Stimulated activated CD4-positive, alpha-beta T cell treated with anti-CD3 and anti-CD28 coated beads, Interleukin-2, amount 100 ng/mL, for 48 hours (primary cell): ENCODE data around the gene FRRS1L.
A peak's percentile ranks its signal among the peaks of the same experiment; 100 is the strongest.
"Not testable (repeated sequence)": the region's sequence is repeated elsewhere in the genome, so short reads cannot be mapped to it uniquely, and the experiment has no call there.

Experiments
- DNase-seq, 2 donors: peaks; one replicate each; pipeline ENCODE4 v3.0.0-alpha.2; 2020

The FRRS1L gene

GRCh38 chr9:109126671-109127070, 40.4 kb downstream of the FRRS1L start:
- not testable (repeated sequence) for DNase-seq

DNA sequence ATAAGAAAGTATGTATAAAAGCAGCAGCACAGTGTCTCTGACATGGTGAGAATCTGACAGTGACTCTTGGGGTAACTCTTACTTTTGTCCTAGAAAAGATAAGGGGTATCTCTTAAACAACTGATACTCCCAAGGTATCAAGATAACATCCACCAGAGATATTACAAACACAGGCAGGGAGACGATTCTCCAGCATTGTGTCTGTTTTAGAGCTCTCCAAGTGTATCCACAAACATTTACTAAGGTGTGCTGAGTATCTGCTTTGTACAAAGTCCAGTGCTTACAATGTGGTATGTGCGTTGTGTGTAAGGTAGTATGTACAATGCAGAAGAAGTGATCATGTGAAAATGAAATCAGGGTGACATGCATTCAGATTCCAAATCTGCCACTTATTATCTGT, 42.9 kb downstream of the FRRS1L start:
- DNase-seq, result no peak

DNA sequence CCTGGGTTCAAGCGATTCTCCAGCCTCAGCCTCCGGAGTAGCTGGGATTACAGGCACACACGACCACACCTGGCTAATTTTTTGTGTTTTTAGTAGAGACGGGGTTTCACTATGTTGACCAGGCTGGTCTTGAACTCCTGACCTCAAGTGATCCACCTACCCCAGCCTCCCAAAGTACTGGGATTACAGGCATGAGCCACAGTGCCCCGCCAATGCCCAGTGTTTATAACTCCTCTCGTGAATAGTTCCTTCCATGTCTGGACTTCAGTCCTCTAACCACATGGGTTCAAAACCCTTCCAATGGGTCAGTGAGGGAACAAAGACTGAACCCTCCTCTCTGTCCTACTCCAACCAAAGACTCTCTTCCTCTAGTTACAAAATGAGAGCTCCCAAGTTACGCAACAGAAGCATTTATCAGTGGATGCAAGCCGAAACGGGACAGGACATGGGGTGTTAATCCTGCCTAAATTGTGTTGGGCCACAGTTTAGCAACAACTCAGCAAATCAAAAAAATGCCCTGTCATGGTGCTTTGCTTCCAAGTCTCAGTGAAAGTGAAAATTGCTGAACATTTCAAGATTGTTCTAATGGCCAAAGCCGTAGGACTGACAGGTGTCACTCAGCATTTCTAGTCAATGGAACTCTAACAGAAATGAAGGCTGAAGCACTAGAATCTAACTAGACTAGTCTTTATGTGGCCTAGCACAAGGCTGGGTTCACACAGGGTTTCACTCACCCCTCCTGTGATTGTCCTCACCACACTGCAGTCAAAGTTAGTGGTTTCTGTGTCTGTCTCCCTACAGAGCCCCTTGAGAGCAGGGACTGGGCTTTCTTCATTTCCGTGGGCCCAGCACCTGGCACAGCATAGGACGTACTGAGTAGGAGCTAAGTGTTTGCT, 44.1 kb downstream of the FRRS1L start:
- DNase-seq, result no peak

- no peak for DNase-seq
Observed at GRCh38 chr9:109121232-109121796, 45.7 kb downstream of the FRRS1L start.

GRCh38 chr9:109120204-109120789, 46.8 kb downstream of the FRRS1L start:
- no peak for DNase-seq

GRCh38 chr9:109119439-109120203, 47.4 kb downstream of the FRRS1L start, which contains the start of gene TMEM245:
TMEM245 (minus strand) TSS chr9:109119947; CDS start chr9:109119913, 34 bp downstream.
- peak; percentile 86 to 87 for DNase-seq

GRCh38 chr9:109118808-109119438, 48.1 kb downstream of the FRRS1L start:
- no peak for DNase-seq

- peak in 1 of 2 donors; percentile 32 for DNase-seq
Observed at GRCh38 chr9:109117856-109118807, 48.9 kb downstream of the FRRS1L start.

DNA sequence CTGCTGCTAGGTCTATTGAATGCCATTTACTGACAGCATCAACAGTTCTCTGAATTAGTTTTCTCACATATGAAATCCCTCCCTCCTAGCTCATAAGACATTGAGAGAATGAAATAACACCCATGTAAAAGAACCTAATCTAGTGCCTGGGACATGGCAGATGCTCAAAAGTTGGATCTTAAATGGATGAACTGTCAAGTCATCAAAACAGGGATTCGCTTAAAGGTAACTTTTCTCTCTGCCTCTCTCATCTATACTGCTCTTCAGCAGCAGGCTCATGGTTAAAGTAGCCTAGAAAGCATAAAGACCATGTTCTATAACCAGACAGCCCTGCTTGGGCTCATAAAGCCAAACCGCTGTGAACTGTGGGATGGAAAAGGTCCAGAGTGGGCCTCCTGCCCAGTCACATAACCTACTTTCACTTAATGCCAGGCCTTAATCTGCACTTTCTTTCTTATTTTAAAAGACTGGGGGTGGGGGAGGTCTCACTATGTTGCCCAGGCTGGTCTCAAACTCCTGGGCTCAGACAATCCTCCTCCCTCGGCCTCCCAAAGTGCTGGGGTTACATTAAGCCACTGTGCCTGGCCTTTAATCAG, 51.0 kb downstream of the FRRS1L start:
- no peak for DNase-seq

DNA sequence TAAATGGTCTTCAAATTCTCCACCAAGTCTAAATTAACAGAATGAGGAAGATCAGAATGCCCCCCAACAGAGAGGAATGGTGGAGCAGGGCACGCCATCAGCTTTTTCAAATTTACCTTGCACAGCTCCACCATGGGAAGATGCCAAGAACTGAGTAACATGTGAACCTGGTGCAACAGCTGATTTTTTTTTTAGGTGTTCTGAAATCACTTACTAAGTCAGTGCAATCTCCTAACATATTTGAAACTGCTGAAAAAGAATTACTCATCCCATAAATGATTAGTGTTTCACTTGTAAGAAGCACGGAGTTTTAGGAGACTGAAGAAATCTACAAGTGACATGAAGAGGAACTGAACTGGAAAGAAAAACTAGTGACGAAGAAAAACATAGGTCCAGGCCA, 52.4 kb downstream of the FRRS1L start:
- DNase-seq, result no peak

- no peak for DNase-seq
Observed at GRCh38 chr9:109113892-109114609, 53.0 kb downstream of the FRRS1L start.

DNA sequence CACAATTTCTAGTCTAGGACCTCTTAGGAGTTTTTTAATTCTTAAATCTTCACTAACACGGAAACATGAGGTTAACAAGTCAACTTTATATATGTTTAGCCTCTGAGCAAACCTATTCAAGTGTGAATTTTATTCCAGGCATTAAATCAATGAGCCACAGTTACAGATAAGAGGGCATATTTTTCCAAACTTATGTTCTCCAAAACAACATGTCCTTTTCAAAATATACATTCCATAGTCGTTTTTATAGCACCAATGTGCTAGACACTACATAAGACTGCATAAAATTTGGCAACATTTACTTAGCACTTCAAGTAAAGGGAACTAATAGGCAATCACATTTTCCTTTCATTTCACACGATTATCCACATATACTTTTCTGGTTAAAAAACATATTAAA, 53.8 kb downstream of the FRRS1L start:
- DNase-seq, result no peak

DNA sequence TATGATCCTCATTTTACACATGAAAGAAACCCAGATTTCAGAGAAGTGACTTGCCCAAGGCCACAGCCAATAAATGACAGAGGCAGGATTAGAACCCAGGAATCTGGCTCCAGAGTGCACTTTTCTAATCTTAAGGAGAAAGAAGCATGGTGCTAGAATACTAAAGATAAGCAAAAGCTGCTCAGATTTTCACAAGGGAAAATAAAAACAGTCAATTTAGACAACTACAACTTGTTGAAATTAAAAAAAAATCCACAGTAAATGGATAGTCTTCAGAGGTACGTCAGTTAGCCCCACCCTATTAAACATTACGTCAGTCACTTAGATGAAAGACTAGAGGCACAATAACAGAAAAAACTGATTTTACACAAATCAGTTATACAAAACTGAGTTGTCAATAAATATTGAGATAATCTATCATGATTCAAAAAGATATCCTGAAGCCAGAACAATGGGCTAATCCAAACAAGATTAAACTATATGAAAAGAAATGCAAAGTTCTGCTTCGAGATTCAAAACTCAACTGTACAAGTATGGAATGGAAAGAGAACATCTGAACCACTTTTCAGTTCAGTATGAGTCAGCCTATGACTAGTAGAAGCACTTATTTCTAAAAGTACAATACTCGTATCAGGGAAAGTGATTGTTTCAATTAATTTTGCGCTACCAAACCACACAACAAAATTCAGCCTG, 56.6 kb downstream of the FRRS1L start:
- DNase-seq, result no peak

DNA sequence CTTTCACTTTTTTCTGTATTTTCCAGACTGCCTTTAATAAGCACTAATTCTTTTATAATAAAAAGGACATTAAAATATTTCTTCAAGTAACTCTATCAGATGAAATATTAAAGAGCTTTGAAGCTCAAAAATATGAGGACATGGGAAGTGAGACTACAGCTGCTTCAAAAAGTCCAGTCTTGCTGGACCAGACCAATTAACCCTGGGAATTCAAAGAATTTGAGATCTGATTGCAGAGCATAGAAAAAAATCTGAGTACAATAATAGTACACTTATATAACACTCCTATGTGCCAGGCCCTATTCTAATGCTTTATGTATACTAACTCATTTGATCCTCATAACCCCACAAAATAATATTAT, 57.1 kb downstream of the FRRS1L start:
- DNase-seq, result no peak

DNA sequence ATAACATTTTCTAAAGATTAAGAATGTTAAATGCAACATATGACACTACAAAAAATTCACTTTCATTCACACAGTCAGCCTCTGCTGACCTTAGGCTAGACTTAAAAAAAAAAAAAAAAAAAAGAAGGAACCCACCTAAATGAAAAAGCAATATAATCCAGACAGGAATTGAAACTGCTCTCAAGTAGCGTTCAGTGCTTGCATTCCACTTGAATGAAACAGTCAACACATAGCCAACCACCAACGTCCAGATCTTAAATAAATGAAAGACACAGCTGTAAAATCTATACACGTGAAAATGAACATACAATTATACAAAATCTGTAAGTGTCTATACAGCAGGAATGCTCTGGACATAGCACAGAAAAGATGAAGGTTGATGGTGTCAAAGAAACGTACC, 58.7 kb downstream of the FRRS1L start:
- no peak for DNase-seq

GRCh38 chr9:109107402-109108240, 59.4 kb downstream of the FRRS1L start:
- no peak for DNase-seq

DNA sequence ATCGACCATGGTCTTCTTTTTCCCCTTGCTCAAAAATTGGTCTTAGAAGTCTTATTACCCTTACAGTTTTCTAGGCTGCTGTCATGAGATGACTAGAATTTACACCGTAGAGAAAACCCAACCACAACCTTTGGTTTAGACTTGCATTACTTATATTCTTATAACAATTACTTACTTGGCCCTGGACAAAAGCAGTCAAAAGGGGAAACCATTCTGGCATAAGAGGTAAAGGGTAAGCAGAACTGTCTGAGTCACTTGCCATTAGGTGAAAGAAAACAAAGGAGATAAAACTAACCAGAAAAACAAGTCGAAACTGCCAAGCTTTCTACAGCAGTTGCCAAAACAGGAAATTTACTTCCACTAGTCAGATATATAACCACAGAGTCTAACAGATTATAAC, 65.2 kb downstream of the FRRS1L start:
- no peak for DNase-seq

- no peak for DNase-seq
Observed at GRCh38 chr9:109101202-109101595, 65.8 kb downstream of the FRRS1L start.
